Measurements from ENCODE around the gene CORIN.
A peak's percentile ranks its signal among the peaks of the same experiment; 100 is the strongest.
"Not testable (repeated sequence)": the region's sequence is repeated elsewhere in the genome, so short reads cannot be mapped to it uniquely, and the experiment has no call there.

Gene CORIN

GRCh38 chr4:47729131-47729680 is 108.7 kb downstream of the CORIN start:
- DNase-seq (ENCODE audit: low read depth, low spot score), result peak; percentile 4

- DNase-seq (ENCODE audit: low read depth, low spot score), result no peak
These were observed 115.8 kb downstream of the CORIN start for GRCh38 chr4:47721892-47722575.

- DNase-seq (ENCODE audit: low read depth, low spot score), result no peak
These were observed 116.4 kb downstream of the CORIN start for GRCh38 chr4:47721485-47721884.

- no peak for DNase-seq (ENCODE audit: low read depth, low spot score)
These were observed 117.1 kb downstream of the CORIN start for GRCh38 chr4:47720787-47721186.

GRCh38 chr4:47719576-47719975 is 118.3 kb downstream of the CORIN start:
- no peak for DNase-seq (ENCODE audit: low read depth, low spot score)

GRCh38 chr4:47718696-47719095 is 119.2 kb downstream of the CORIN start:
- no peak for DNase-seq (ENCODE audit: low read depth, low spot score)

- no peak for DNase-seq (ENCODE audit: low read depth, low spot score)
These were observed 120.7 kb downstream of the CORIN start for GRCh38 chr4:47717188-47717587.

- DNase-seq (ENCODE audit: low read depth, low spot score), result no peak
These were observed 122.0 kb downstream of the CORIN start for GRCh38 chr4:47715716-47716416.

- no peak for DNase-seq (ENCODE audit: low read depth, low spot score)
These were observed 123.6 kb downstream of the CORIN start for GRCh38 chr4:47714269-47714668.

- no peak for DNase-seq (ENCODE audit: low read depth, low spot score)
These were observed 124.6 kb downstream of the CORIN start for GRCh38 chr4:47713129-47713834.

- DNase-seq (ENCODE audit: low read depth, low spot score), result no peak
These were observed 126.2 kb downstream of the CORIN start for GRCh38 chr4:47711646-47712045.

GRCh38 chr4:47711183-47711582 is 126.7 kb downstream of the CORIN start:
- DNase-seq (ENCODE audit: low read depth, low spot score), result no peak

GRCh38 chr4:47706352-47706751 is 131.5 kb downstream of the CORIN start:
- not testable (repeated sequence) for DNase-seq (ENCODE audit: low read depth, low spot score)

GRCh38 chr4:47705326-47705981 is 132.4 kb downstream of the CORIN start:
- DNase-seq (ENCODE audit: low read depth, low spot score), result peak; percentile 11

GRCh38 chr4:47704693-47705325 is 133.1 kb downstream of the CORIN start:
- DNase-seq (ENCODE audit: low read depth, low spot score), result peak; percentile 35

GRCh38 chr4:47703956-47704355 is 133.9 kb downstream of the CORIN start:
- DNase-seq (ENCODE audit: low read depth, low spot score), result no peak

- no peak for DNase-seq (ENCODE audit: low read depth, low spot score)
These were observed 134.9 kb downstream of the CORIN start for GRCh38 chr4:47703008-47703407.

GRCh38 chr4:47701286-47701685 is 136.6 kb downstream of the CORIN start:
- no peak for DNase-seq (ENCODE audit: low read depth, low spot score)

- DNase-seq (ENCODE audit: low read depth, low spot score), result no peak
These were observed 139.0 kb downstream of the CORIN start for GRCh38 chr4:47698837-47699236.

- DNase-seq (ENCODE audit: low read depth, low spot score), result no peak
These were observed 141.0 kb downstream of the CORIN start for GRCh38 chr4:47696823-47697222.

GRCh38 chr4:47695260-47695659 is 142.6 kb downstream of the CORIN start:
- no peak for DNase-seq (ENCODE audit: low read depth, low spot score)
